Panc1 (cell line): ENCODE results near the gene PSMD3.

Source experiments
- POLR2AphosphoS5 ChIP-seq: IDR thresholded peaks from 2 replicates; pipeline ENCODE4 v1.6.1; 2012; ENCODE audit warnings: mild to moderate bottlenecking, low read depth, low read length, moderate library complexity
- REST ChIP-seq, 2 experiments: IDR thresholded peaks; 2 replicates each; pipeline ENCODE4 v1.6.1; 2011 to 2012; ENCODE audit warnings: low read depth in 2 of 2, control low read depth in 1 of 2, low read length in 1 of 2, mild to moderate bottlenecking in 1 of 2, moderate library complexity in 1 of 2; ENCODE audit not compliant: insufficient read depth in 1 of 2
- SIN3A ChIP-seq: IDR thresholded peaks from 2 replicates; pipeline ENCODE4 v1.6.1; 2012; ENCODE audit warnings: low read depth, mild to moderate bottlenecking, low read length, moderate library complexity, borderline replicate concordance; ENCODE audit not compliant: insufficient read depth
- TCF7L2 ChIP-seq: IDR thresholded peaks from 2 replicates; pipeline ENCODE4 v1.6.1; 2011; ENCODE audit warnings: mild to moderate bottlenecking, low read depth, low read length, inconsistent platforms
- TF ChIP-seq, protein P1 (sequence below): fragments of 450-650 bp; IDR thresholded peaks from 2 replicates; pipeline ENCODE4 v1.5.1; 2017; ENCODE audit warnings: mild to moderate bottlenecking

DNA sequence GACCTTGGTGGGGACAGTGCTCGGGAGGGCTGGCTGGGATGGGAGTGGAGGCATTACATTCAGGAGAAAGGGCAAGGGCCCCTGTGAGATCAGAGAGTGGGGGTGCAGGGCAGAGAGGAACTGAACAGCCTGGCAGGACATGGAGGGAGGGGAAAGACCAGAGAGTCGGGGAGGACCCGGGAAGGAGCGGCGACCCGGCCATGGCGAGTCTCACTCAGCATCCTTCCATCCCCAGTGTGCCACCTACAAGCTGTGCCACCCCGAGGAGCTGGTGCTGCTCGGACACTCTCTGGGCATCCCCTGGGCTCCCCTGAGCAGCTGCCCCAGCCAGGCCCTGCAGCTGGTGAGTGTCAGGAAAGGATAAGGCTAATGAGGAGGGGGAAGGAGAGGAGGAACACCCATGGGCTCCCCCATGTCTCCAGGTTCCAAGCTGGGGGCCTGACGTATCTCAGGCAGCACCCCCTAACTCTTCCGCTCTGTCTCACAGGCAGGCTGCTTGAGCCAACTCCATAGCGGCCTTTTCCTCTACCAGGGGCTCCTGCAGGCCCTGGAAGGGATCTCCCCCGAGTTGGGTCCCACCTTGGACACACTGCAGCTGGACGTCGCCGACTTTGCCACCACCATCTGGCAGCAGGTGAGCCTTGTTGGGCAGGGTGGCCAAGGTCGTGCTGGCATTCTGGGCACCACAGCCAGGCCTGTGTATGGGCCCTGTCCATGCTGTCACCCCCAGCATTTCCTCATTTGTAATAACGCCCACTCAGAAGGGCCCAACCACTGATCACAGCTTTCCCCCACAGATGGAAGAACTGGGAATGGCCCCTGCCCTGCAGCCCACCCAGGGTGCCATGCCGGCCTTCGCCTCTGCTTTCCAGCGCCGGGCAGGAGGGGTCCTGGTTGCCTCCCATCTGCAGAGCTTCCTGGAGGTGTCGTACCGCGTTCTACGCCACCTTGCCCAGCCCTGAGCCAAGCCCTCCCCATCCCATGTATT lies 35.7 kb downstream of the PSMD3 start:
- TF ChIP-seq, protein P1, sequence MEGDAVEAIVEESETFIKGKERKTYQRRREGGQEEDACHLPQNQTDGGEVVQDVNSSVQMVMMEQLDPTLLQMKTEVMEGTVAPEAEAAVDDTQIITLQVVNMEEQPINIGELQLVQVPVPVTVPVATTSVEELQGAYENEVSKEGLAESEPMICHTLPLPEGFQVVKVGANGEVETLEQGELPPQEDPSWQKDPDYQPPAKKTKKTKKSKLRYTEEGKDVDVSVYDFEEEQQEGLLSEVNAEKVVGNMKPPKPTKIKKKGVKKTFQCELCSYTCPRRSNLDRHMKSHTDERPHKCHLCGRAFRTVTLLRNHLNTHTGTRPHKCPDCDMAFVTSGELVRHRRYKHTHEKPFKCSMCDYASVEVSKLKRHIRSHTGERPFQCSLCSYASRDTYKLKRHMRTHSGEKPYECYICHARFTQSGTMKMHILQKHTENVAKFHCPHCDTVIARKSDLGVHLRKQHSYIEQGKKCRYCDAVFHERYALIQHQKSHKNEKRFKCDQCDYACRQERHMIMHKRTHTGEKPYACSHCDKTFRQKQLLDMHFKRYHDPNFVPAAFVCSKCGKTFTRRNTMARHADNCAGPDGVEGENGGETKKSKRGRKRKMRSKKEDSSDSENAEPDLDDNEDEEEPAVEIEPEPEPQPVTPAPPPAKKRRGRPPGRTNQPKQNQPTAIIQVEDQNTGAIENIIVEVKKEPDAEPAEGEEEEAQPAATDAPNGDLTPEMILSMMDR: no peak
- TF ChIP-seq POLR2AphosphoS5 (no peak), SIN3A (no peak), REST (IDR thresholded peaks at IDR 0.05; ENCODE audit: insufficient read depth in 1 of 2, low read depth in 2 of 2, low read length in 1 of 2) (no peak), TCF7L2 (no peak)
